ENCODE data around the gene RGPD4. TPM values are rescaled to one million over a fixed set of nuclear protein-coding genes. Genes with fewer than 3 reads are reported as not detected.

The RGPD4 gene
- total RNA-seq, 1 experiment from 2014 or later, result 0.04 TPM

GRCh38 chr2:107822302-107822701 is 4.4 kb upstream of the RGPD4 start (continued):
- TF ChIP-seq FOXP4 (CRISPR knock-in tag; IDR thresholded peaks at IDR 0.05) (no peak), FOXP1 (CRISPR knock-in tag; IDR thresholded peaks at IDR 0.05; ENCODE audit: borderline replicate concordance) (no peak), IRF2 (CRISPR knock-in tag; IDR thresholded peaks at IDR 0.05; ENCODE audit: borderline replicate concordance, low read depth) (no peak), E2F4 (CRISPR knock-in tag; IDR thresholded peaks at IDR 0.05; ENCODE audit: borderline replicate concordance, low read depth) (no peak), ATF6 (CRISPR knock-in tag; IDR thresholded peaks at IDR 0.05) (no peak)

- ChIA-PET POLR2A (no interaction called here), CTCF (no interaction called here)
- Mint-ChIP-seq H3K27me3 (ENCODE audit: low read depth) (no peaks in the 10 kb centered on the region), H3K4me3 (no peak overlapping the region), H3K4me1 (no peaks in the 10 kb centered on the region), H3K27ac (no peak overlapping the region), H3K36me3 (no peaks in the 10 kb centered on the region), H3K9me3 (no peaks in the 10 kb centered on the region)
- ATAC-seq (no peak), DNase-seq (ENCODE audit: low spot score) (no peak)
- TF ChIP-seq CBFB (CRISPR knock-in tag; IDR thresholded peaks at IDR 0.05; ENCODE audit: low read depth) (no peak), ZNF396 (CRISPR knock-in tag; IDR thresholded peaks at IDR 0.05; ENCODE audit: borderline replicate concordance) (no peak), JUN (CRISPR knock-in tag; IDR thresholded peaks at IDR 0.05) (no peak), ATF1 (CRISPR knock-in tag; IDR thresholded peaks at IDR 0.05) (no peak), ZBTB43 (CRISPR knock-in tag; IDR thresholded peaks at IDR 0.05) (no peak), AFF4 (CRISPR knock-in tag; IDR thresholded peaks at IDR 0.05; ENCODE audit: borderline replicate concordance) (no peak), ELF4 (CRISPR knock-in tag; IDR thresholded peaks at IDR 0.05; ENCODE audit: low read depth) (no peak), CREB1 (CRISPR knock-in tag; IDR thresholded peaks at IDR 0.05) (no peak), NFYB (CRISPR knock-in tag; conservative IDR thresholded peaks at IDR 0.05; ENCODE audit: low read depth) (no peak), ZNF671 (CRISPR knock-in tag; IDR thresholded peaks at IDR 0.05) (no peak), PREB (CRISPR knock-in tag; IDR thresholded peaks at IDR 0.05; ENCODE audit: borderline replicate concordance) (no peak), SOX15 (CRISPR knock-in tag; IDR thresholded peaks at IDR 0.05) (no peak), PRDM15 (CRISPR knock-in tag; IDR thresholded peaks at IDR 0.05) (no peak), RELA (CRISPR knock-in tag; IDR thresholded peaks at IDR 0.05; ENCODE audit: borderline replicate concordance) (no peak)
Measured at GRCh38 chr2:107824451-107825205, 2.1 kb upstream of the RGPD4 start.
